H9 (cell line): ENCODE results near the gene DCC. TPM values are rescaled to one million over a fixed set of nuclear protein-coding genes. Genes with fewer than 3 reads are reported as not detected.

ENCODE experiments used
- DNase-seq: peaks from one replicate; pipeline ENCODE4 v3.0.0-alpha.2; 2017
- H2AFZ ChIP-seq: one replicate; pipeline ENCODE4 v1.6.1; 2013; ENCODE audit warnings: mild to moderate bottlenecking, low read length, control low read depth, moderate library complexity
- H2AK5ac ChIP-seq: 2 replicates; pipeline ENCODE4 v1.6.1; 2013; ENCODE audit warnings: low read length, control low read depth, mixed read lengths; ENCODE audit not compliant: insufficient read length
- H2BK120ac ChIP-seq: one replicate; pipeline ENCODE4 v1.6.1; 2013; ENCODE audit warnings: low read depth, mild to moderate bottlenecking, low read length, control low read depth, inconsistent platforms; ENCODE audit not compliant: poor library complexity, severe bottlenecking
- H2BK12ac ChIP-seq: 2 replicates; pipeline ENCODE4 v1.6.1; 2013; ENCODE audit warnings: low read length, control low read depth, mixed read lengths, low read depth; ENCODE audit not compliant: insufficient read length
- H2BK15ac ChIP-seq: 2 replicates; pipeline ENCODE4 v1.6.1; 2013; ENCODE audit warnings: low read depth, low read length, control low read depth
- H2BK20ac ChIP-seq: one replicate; pipeline ENCODE4 v1.6.1; 2013; ENCODE audit warnings: low read depth, mild to moderate bottlenecking, low read length, control low read depth, inconsistent platforms; ENCODE audit not compliant: poor library complexity, severe bottlenecking
- H2BK5ac ChIP-seq: 2 replicates; pipeline ENCODE4 v1.6.1; 2013; ENCODE audit warnings: low read length, control low read depth, mixed read lengths; ENCODE audit not compliant: insufficient read length
- H3K14ac ChIP-seq: 2 replicates; pipeline ENCODE4 v1.6.1; 2013; ENCODE audit warnings: low read length, control low read depth; ENCODE audit not compliant: insufficient read depth
- H3K18ac ChIP-seq: 2 replicates; pipeline ENCODE4 v1.6.1; 2013; ENCODE audit warnings: low read depth, mild to moderate bottlenecking, mixed read lengths, low read length, control low read depth; ENCODE audit not compliant: insufficient read length
- H3K23ac ChIP-seq: 2 replicates; pipeline ENCODE4 v1.6.1; 2013; ENCODE audit warnings: low read length, control low read depth, mixed read lengths, low read depth; ENCODE audit not compliant: insufficient read length
- H3K23me2 ChIP-seq: 2 replicates; pipeline ENCODE4 v1.6.1; 2013; ENCODE audit warnings: low read depth, mild to moderate bottlenecking, mixed read lengths, low read length, control low read depth; ENCODE audit not compliant: insufficient read length, poor library complexity, severe bottlenecking
- H3K27ac ChIP-seq: 2 replicates; pipeline ENCODE4 v1.5.1; 2013; ENCODE audit warnings: low read length, control low read depth, mixed read lengths, low read depth; ENCODE audit not compliant: insufficient read length
- H3K27me3 ChIP-seq: 2 replicates; pipeline ENCODE4 v1.6.1; 2013; ENCODE audit warnings: low read length, control low read depth, inconsistent platforms; ENCODE audit not compliant: insufficient read depth
- H3K4ac ChIP-seq: 2 replicates; pipeline ENCODE4 v1.6.1; 2013; ENCODE audit warnings: low read depth, mild to moderate bottlenecking, control low read depth, inconsistent platforms, low read length, moderate library complexity
- H3K4me1 ChIP-seq: 2 replicates; pipeline ENCODE4 v1.6.1; 2013; ENCODE audit warnings: low read length, control low read depth, inconsistent platforms; ENCODE audit not compliant: insufficient read depth
- H3K4me2 ChIP-seq: 2 replicates; pipeline ENCODE4 v1.6.1; 2013; ENCODE audit warnings: low read length, control low read depth, mixed read lengths; ENCODE audit not compliant: insufficient read length, insufficient read depth
- H3K56ac ChIP-seq: 2 replicates; pipeline ENCODE4 v1.6.1; 2013; ENCODE audit warnings: low read depth, mild to moderate bottlenecking, mixed read lengths, low read length, control low read depth; ENCODE audit not compliant: insufficient read length
- H3K79me1 ChIP-seq: 2 replicates; pipeline ENCODE4 v1.6.1; 2013; ENCODE audit warnings: low read depth, mild to moderate bottlenecking, moderate library complexity, low read length, control low read depth, inconsistent platforms; ENCODE audit not compliant: insufficient read depth, poor library complexity, severe bottlenecking
- H3K79me2 ChIP-seq: 2 replicates; pipeline ENCODE4 v1.6.1; 2013; ENCODE audit warnings: low read length, control low read depth, inconsistent platforms; ENCODE audit not compliant: insufficient read depth
- H3K9ac ChIP-seq: 2 replicates; pipeline ENCODE4 v1.6.1; 2013; ENCODE audit warnings: low read length, control low read depth, mixed read lengths; ENCODE audit not compliant: insufficient read length; ENCODE audit errors: extremely low read depth
- H3K9me3 ChIP-seq: one replicate; pipeline ENCODE4 v1.6.1; 2013; ENCODE audit warnings: low read depth, low read length, inconsistent platforms; ENCODE audit not compliant: control insufficient read depth
- H3T11ph ChIP-seq: one replicate; pipeline ENCODE4 v1.6.1; 2013; ENCODE audit warnings: mild to moderate bottlenecking, low read length, control low read depth, inconsistent platforms
- H4K20me1 ChIP-seq: one replicate; pipeline ENCODE4 v1.6.1; 2013; ENCODE audit not compliant: control insufficient read depth, insufficient read length, insufficient read depth
- H4K5ac ChIP-seq: 2 replicates; pipeline ENCODE4 v1.6.1; 2013; ENCODE audit warnings: low read depth, mild to moderate bottlenecking, mixed read lengths, low read length, control low read depth; ENCODE audit not compliant: insufficient read length
- H4K8ac ChIP-seq: replicated peaks from 2 replicates; pipeline ENCODE4 v1.6.1; 2013; ENCODE audit warnings: low read length, control low read depth, mixed read lengths, low read depth; ENCODE audit not compliant: insufficient read length
- H4K91ac ChIP-seq: 2 replicates; pipeline ENCODE4 v1.6.1; 2013; ENCODE audit warnings: low read depth, mild to moderate bottlenecking, moderate library complexity, mixed read lengths, low read length, control low read depth; ENCODE audit not compliant: insufficient read length
- H3K27ac Mint-ChIP-seq, 3 experiments: 2 replicates in 2 of 3; 3 replicates in 1 of 3; pipeline ENCODE4 v1.8.0; 2020 to 2021; ENCODE audit warnings: mixed read lengths in 3 of 3, mild to moderate bottlenecking in 1 of 3, moderate library complexity in 1 of 3
- H3K27me3 Mint-ChIP-seq: 2 replicates; pipeline ENCODE4 v1.8.0; 2021; ENCODE audit warnings: low read depth, mild to moderate bottlenecking, moderate library complexity, mixed read lengths
- H3K36me3 Mint-ChIP-seq, 3 experiments: 2 replicates in 2 of 3; 3 replicates in 1 of 3; pipeline ENCODE4 v1.8.0; 2020 to 2021; ENCODE audit warnings: low read depth in 3 of 3, mixed read lengths in 3 of 3; ENCODE audit not compliant: insufficient read depth in 1 of 3
- H3K4me1 Mint-ChIP-seq, 2 experiments: 2 replicates each; pipeline ENCODE4 v1.8.0; 2020; ENCODE audit warnings: mixed read lengths in 2 of 2
- H3K4me3 Mint-ChIP-seq, 2 experiments: 2 replicates in 1 of 2; 3 replicates in 1 of 2; pipeline ENCODE4 v1.8.0; 2020 to 2021; ENCODE audit warnings: mild to moderate bottlenecking in 2 of 2, mixed read lengths in 2 of 2, moderate library complexity in 1 of 2
- H3K9me3 Mint-ChIP-seq, 2 experiments: 2 replicates in 1 of 2; 3 replicates in 1 of 2; pipeline ENCODE4 v1.8.0; 2020; ENCODE audit warnings: mild to moderate bottlenecking in 2 of 2, mixed read lengths in 2 of 2, moderate library complexity in 1 of 2
- WGBS: extraction: QIAGEN DNeasy Blood & Tissue Kit; methylation state at CpG from one replicate; pipeline ENCODE4 v1.1.7; 2013; ENCODE audit warnings: missing lambda C conversion rate, low lambda C conversion rate, mixed read lengths; ENCODE audit not compliant: insufficient read length; ENCODE audit errors: extremely low coverage; 5-methylcytosine and 5-hydroxymethylcytosine counted together
- total RNA-seq: library from RNA; stranded (reverse); gene quantifications from 2 replicates; pipeline ENCODE4 v1.2.1, GENCODE V29; 2021
- TF ChIP-seq, protein P1 (sequence below): fragments of 200-600 bp; sonication (generic); conservative IDR thresholded peaks from 3 replicates; pipeline ENCODE4 v1.8.0; 2021; ENCODE audit warnings: antibody characterized with exemption, mild to moderate bottlenecking

The DCC gene
- total RNA-seq, 1 experiment from 2014 or later, result 0.35 TPM

GRCh38 chr18:52747869-52748268, 407.9 kb downstream of the DCC start:
- Mint-ChIP-seq H3K9me3 (no peaks in the 10 kb centered on the region), H3K4me1 (no peaks in the 10 kb centered on the region; a peak in 1 of 4 replicates), H3K27me3 (no peaks in the 10 kb centered on the region), H3K4me3 (no peak overlapping the region), H3K36me3 (no peaks in the 10 kb centered on the region), H3K27ac (no peak overlapping the region)
- peak overlapping the region; percentile 82 for H4K8ac ChIP-seq
- H3K14ac ChIP-seq, result no peak overlapping the region; the same call in 1 of the 2 replicates
- TF ChIP-seq, protein P1, sequence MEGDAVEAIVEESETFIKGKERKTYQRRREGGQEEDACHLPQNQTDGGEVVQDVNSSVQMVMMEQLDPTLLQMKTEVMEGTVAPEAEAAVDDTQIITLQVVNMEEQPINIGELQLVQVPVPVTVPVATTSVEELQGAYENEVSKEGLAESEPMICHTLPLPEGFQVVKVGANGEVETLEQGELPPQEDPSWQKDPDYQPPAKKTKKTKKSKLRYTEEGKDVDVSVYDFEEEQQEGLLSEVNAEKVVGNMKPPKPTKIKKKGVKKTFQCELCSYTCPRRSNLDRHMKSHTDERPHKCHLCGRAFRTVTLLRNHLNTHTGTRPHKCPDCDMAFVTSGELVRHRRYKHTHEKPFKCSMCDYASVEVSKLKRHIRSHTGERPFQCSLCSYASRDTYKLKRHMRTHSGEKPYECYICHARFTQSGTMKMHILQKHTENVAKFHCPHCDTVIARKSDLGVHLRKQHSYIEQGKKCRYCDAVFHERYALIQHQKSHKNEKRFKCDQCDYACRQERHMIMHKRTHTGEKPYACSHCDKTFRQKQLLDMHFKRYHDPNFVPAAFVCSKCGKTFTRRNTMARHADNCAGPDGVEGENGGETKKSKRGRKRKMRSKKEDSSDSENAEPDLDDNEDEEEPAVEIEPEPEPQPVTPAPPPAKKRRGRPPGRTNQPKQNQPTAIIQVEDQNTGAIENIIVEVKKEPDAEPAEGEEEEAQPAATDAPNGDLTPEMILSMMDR, result no peak
- no peak overlapping the region for H2BK20ac ChIP-seq
- no peak overlapping the region for H3K23ac ChIP-seq
- H2AFZ ChIP-seq, result no peak overlapping the region
- H3K23me2 ChIP-seq, result no peaks in the 10 kb centered on the region
- no peak overlapping the region for H3K4ac ChIP-seq
- DNase-seq, result no peak
- H3K27me3 ChIP-seq, result no peaks in the 10 kb centered on the region
- H3K56ac ChIP-seq, result no peak overlapping the region
- no peak overlapping the region for H4K91ac ChIP-seq
- no peak overlapping the region for H3T11ph ChIP-seq
- H4K20me1 ChIP-seq, result no peaks in the 10 kb centered on the region
- no peak overlapping the region for H3K4me2 ChIP-seq
- H4K5ac ChIP-seq, result no peak overlapping the region
- no peak overlapping the region for H3K9ac ChIP-seq
- no peak overlapping the region for H3K27ac ChIP-seq
- H3K18ac ChIP-seq, result no peak overlapping the region
- no peak overlapping the region for H2BK5ac ChIP-seq
- H3K79me1 ChIP-seq, result no peaks in the 10 kb centered on the region
- no peak overlapping the region for H2AK5ac ChIP-seq
- H2BK12ac ChIP-seq, result no peak overlapping the region
- H2BK120ac ChIP-seq, result no peak overlapping the region
- no peaks in the 10 kb centered on the region for H3K9me3 ChIP-seq
- H2BK15ac ChIP-seq, result no peak overlapping the region
- H3K4me1 ChIP-seq, result no peaks in the 10 kb centered on the region
- H3K79me2 ChIP-seq, result no peaks in the 10 kb centered on the region
- WGBS, result no CpG with 5 or more reads among the region's 23 CpGs
